Hippocampal formation (tissue), 2 donors: ENCODE measurements around the gene GRIA1.

Experiments
- DNase-seq, 2 donors: peaks; one replicate each; lab custom pipeline; 2025; lab: John Stamatoyannopoulos, UW

Gene GRIA1

GRCh38 chr5:153498516-153498915 is 8.0 kb downstream of the GRIA1 start:
- DNase-seq: no peak

GRCh38 chr5:153500178-153500577 is 9.7 kb downstream of the GRIA1 start:
- no peak for DNase-seq

GRCh38 chr5:153504726-153505125 is 14.3 kb downstream of the GRIA1 start:
- no peak for DNase-seq

- DNase-seq: no peak
Observed at GRCh38 chr5:153508700-153509099, 18.2 kb downstream of the GRIA1 start.

GRCh38 chr5:153511622-153512021 is 21.2 kb downstream of the GRIA1 start:
- no peak for DNase-seq

- no peak for DNase-seq
Observed at GRCh38 chr5:153513156-153513555, 22.7 kb downstream of the GRIA1 start.

GRCh38 chr5:153515301-153515700 is 24.8 kb downstream of the GRIA1 start:
- DNase-seq: no peak

GRCh38 chr5:153516504-153517240 is 26.2 kb downstream of the GRIA1 start:
- no peak for DNase-seq

- no peak for DNase-seq
Observed at GRCh38 chr5:153517241-153517611, 26.8 kb downstream of the GRIA1 start.

GRCh38 chr5:153520137-153520536 is 29.7 kb downstream of the GRIA1 start:
- no peak for DNase-seq

- DNase-seq: no peak
Observed at GRCh38 chr5:153520952-153521351, 30.5 kb downstream of the GRIA1 start.

GRCh38 chr5:153523211-153523610 is 32.7 kb downstream of the GRIA1 start:
- DNase-seq: no peak

GRCh38 chr5:153523831-153524230 is 33.4 kb downstream of the GRIA1 start:
- DNase-seq: no peak

- DNase-seq: no peak
Observed at GRCh38 chr5:153525536-153525935, 35.1 kb downstream of the GRIA1 start.

- no peak for DNase-seq
Observed at GRCh38 chr5:153530357-153531143, 40.1 kb downstream of the GRIA1 start.

GRCh38 chr5:153533546-153533945 is 43.1 kb downstream of the GRIA1 start:
- no peak for DNase-seq

GRCh38 chr5:153534102-153534501 is 43.6 kb downstream of the GRIA1 start:
- no peak for DNase-seq

- peak in 1 of 2 donors; percentile 6 for DNase-seq
Observed at GRCh38 chr5:153537207-153537606, 46.7 kb downstream of the GRIA1 start.

- no peak for DNase-seq
Observed at GRCh38 chr5:153539983-153540382, 49.5 kb downstream of the GRIA1 start.

GRCh38 chr5:153542536-153542935 is 52.1 kb downstream of the GRIA1 start:
- DNase-seq: no peak

- DNase-seq: no peak
Observed at GRCh38 chr5:153543288-153543687, 52.8 kb downstream of the GRIA1 start.

- no peak for DNase-seq
Observed at GRCh38 chr5:153543959-153544470, 53.5 kb downstream of the GRIA1 start.

GRCh38 chr5:153544706-153545105 is 54.2 kb downstream of the GRIA1 start:
- no peak for DNase-seq
